HG03378 (cell line): ENCODE data around the gene FHOD1.
A peak's percentile ranks its signal among the peaks of the same experiment; 100 is the strongest.

ENCODE experiments used
- ATAC-seq: cut with Tn5 transposase; IDR thresholded peaks from one replicate; pipeline ENCODE4 v1.9.1; 2021; ENCODE audit warnings: mild to moderate bottlenecking, moderate library complexity; ENCODE audit not compliant: unreplicated experiment

FHOD1 gene

DNA sequence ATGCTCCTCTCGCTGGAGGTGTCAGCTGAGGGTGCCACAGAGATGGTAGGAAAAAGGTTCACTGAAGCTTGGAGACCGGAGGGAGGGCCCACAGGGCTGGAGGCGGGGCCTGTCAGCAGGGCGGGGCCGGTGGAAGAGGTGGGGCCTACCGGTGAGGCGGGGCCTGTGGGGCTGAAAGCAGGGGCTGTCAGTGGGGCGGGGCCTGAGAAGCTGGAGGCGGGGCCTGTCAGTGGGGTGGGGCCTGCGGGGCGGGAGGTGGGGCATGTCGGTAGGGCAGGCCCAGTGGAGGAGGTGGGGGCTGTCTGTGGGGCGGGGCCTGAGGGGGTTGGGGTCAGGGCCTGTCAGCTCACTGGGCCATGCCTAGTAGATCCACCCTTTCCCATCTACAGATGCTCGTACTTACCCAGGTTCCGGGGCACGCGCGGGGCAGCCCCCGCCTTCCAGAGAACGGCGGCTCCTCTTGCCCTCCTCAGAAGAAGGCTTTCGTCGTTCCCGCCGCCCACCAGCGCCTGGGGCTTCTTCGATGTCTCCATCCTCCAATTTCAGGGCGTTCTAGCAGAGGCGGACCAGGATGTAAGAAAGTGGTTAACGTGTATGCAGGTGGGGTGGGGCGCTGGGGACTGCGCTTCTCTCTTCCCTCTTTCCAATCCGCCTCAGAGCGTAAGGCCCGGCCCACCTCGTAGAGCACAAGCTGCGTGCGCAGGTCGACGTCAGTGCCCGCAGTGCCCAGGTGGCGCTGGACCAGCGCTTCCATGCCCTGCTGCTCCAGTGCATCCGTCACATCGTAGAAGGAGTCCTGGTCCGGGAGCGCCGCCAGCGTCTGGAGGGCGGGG, 10.5 kb downstream of the FHOD1 start:
- ATAC-seq = no peak

DNA sequence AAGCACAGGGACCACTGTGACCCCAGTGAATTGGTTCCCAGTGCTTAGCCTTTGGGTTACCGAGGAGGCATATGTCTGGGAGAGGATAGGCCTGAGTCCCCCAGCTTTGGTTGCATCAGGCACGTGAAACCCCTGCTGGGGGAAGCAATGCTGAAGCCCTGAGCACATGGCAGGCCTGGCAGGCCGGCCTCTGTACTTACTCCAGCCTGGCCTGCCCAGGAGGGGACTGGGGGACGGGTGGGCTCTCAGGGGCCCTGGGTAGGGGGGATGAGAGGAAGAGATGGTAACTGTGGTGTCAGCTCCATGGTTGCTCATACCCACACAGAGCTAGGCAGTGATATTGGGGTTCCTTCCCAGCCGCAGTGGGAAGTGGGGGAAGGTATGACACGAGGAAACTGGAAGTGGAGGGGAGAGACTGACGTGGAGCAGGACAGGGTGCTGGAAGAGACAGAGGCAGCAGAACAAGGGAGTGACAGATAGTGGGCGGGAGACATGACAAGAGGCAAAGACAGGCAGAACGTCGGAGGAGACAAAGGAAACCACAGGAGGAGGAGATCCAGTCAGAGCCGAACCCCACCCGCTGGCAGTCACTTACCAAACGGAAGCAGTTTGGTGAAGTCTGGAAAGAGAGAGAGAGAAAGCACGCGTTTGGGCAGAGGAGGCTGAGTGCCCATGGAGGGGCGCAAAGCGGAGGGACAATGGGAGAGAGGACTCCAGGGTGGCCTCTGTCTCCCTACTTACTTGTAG, 11.3 kb downstream of the FHOD1 start:
- ATAC-seq = no peak

DNA sequence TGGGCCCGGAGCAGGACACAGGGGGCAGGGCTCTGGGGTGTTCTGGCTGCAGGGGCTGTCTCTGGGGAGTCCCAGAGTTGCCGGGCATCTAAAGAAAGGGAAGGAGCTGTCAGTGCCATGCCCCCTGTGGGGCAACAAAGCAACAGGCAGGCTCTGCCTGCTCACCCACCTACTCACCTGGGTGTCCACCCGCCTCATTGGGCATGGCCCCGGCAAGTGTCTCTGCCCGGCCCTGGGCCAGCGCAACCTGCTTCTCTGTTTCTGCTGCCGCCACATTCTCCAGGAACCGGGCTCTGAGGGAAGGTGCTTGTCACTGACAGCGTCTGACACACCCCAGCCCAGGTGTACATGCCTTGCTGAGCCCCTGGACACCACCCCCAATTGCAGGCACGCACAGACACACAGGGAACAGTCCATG, 13.1 kb downstream of the FHOD1 start:
- ATAC-seq = no peak

DNA sequence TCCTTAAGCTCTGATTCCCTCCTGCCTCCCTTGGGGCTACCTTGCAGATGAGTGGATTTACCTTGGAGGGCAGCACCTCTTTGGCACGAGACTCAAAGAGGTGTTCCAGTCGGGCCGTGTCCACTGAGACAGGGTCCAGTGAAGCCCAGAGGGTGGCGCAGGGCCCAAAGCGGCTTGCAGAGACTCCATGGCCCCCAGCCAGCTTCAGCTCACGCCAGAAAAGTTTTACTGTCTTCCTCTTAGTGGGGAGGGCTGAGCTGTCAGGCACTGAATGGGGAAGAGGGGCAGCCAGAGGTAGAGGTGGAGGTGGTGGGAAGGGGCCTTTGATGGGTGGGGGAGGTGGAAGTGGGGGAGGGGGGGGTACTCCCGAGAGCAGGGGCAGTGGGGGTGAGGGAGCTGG, 13.7 kb downstream of the FHOD1 start:
- no peak for ATAC-seq

DNA sequence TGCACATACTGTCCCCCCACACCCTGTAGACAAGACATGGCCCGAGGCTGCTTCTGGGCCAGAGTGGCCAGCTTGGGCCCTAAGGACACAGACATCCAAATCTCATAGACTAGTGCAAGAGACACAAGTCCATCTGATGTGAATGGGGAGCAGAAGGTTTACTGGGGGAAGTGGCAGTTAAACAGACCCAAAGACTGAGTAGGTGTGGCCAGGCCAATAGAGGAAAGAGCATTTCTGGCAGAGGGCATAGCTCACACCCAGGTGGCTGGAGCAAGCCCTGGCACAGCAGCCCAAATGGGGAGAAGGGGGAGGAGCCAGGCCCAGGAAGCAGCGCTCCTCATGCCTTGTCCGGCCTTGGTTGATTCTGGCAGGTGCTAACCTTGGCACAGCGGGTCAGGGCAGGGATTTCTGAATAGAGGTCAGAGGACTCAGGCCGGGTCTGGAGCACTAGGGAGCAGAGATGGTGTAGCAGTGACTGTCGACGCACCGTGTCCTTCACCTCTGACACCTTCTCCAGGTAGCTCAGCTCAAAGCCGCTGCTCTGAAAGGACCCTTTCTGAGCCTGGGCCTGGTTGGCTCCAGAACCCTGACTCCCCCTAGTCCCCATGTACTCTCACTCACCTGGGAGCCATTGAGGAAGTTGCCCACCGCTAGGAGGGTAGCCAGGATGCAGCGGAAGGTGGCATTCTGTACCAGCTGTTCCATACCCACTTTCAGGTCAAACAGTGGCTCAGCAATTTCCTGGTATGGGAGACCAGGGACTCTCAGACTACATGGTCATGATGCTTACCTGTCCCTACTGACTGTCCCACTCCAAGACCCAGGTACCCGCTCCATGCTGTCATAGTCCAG, 16.2 kb downstream of the FHOD1 start:
- no peak for ATAC-seq

DNA sequence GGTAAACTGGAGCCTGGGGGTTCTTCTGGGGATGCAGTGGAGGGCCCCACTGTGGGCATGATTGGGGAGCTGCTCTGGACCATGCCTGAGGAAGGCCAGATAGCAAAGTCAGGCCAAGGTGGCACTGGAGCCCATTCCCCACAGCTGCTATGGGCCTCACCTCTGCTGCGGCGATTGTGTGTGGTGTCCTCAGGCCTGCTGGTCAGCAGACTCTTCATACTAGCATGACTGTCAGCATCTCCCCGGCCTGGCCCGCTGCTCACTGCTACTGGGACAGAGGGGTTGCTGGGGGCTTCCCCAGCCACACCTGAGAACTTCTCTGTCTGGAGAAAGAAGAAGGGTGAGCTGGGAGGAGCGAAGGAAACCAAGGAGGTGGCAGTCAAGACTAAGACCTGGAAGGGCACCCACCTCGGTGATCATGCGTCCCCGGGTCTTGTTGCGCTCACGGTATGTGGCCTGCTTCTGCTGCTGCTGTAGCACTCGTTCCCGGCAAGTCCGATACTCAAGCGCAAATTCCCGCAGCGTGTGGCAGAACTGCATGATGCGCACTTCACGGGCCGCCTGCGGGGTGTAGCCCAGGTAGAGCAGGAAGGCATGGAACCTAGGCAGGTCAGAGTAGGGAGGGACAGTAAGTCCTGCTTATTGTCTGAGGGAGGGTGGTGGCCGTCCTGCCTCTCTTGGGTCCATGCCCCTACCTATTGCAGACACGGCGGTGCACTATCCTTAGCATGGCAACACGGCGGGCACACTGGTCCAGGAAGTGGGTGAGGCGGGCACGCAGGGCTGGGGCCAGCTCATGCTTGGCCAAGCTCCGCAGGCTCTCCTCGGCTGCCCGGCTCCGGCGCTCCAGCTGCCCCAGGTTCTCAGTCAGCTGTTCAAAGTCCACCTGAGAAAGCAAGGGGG, 17.1 kb downstream of the FHOD1 start:
- no peak for ATAC-seq

DNA sequence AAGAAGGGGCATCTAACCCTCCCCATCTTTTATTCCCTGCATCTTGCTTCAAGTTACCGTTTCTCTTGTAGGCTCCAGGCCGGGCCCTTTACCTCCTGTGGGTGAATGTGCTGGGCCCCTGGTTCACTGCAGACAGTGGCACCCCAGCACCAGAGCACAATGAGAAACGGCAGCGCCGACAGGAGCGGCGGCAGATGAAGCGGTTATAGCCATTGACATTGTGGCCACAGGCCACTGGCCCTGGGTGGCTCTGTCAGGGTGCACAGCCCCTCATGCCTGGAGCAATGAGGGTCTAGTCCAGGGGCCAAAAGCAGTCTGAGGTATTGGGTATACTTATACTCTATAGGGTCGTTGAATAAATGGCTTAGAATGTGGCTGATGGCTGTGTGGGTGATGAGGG, 18.4 kb downstream of the FHOD1 start:
- no peak for ATAC-seq

DNA sequence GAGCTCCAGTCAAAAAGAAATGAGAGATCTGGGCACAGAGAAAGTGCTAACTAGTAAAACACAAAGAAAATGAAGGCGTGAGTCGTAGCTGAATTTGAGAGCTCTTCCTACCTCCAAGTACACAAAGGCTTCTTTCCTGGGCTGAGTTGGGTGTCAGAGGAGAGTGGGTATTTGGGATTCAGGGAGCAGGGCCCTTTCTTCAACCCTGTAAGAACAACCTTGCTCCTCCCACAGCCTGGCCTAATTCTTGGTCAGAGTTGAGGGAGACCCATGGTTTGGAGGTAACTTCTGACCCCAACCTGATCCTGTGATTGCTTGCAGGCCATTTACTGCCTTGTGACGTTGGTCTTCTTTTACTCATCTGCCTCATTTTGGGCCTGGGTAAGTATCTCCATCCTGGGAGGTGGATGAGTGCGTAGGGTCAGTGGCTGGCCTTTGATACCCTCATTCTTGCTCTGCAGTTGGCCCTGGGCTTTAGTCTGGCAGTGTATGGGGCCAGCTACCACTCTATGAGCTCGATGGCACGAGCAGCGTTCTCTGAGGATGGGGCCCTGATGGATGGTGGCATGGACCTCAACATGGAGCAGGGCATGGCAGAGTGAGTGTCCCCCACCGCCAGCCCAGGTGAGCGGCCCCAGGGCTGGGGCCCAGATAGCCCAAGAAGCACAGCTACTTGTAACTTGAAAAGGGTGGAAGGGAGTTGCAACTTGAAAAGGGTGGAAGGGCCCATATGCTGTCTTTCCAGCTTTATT, 19.1 kb downstream of the FHOD1 start:
- ATAC-seq = no peak

DNA sequence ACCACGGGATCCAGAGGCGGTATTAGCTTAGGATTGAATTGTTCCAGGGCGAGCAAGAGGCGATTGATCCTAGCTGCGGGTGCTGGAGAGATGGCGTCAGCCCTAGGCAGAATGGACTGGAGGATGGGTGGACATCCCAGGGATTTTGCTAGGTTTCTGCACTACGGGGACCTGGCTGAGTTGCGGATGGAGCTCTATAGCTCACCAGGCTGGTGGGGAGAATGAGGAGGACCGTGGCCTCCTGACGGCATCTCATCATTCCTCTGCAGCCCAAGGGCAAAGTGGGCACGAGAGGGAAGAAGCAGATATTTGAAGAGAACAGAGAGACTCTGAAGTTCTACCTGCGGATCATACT, 19.7 kb downstream of the FHOD1 start:
- ATAC-seq = no peak

DNA sequence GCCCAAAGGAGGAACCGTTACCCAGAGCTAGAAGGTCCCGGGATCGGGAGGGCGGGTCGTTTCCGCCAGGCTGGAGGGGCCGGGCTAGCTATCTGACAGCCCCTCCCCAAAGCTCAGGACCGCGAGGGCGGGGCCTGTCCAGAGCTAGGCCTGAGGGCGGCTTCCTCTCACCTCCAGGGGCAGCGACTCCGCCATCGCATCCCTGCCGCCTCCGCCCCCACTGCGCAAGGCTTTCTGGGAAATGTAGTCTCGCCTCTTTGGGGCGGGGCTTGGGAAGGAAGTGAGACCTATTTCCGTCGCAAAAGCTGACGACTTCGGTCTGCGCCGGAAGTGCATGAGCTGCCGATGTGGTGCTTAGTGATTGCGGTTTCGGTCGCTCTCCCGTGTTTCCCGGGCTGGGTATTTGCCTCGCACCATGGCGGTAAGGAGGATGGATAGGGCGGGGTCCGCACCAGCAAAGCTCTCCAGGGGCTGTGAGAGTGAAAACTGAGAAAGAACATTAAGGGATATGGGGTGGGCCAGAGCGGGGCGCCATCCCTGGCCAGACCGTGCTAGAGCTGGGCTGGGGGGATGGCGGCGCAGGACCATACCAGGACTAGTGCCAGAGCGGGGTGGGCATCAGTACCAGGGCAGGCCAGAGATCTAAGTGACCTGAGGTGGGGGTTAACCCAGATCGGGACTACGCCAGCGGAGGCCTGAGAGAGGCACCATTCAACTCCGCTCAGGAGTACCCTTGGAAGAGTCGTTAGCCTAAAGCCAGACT, 20.3 kb downstream of the FHOD1 start, which contains the start of gene TMEM208:
Gene TMEM208 (plus strand): TSS at position 327 of the 763 bp plus-strand sequence. CDS start 89 bp downstream, at position 416.
- ATAC-seq = peak; percentile 74

DNA sequence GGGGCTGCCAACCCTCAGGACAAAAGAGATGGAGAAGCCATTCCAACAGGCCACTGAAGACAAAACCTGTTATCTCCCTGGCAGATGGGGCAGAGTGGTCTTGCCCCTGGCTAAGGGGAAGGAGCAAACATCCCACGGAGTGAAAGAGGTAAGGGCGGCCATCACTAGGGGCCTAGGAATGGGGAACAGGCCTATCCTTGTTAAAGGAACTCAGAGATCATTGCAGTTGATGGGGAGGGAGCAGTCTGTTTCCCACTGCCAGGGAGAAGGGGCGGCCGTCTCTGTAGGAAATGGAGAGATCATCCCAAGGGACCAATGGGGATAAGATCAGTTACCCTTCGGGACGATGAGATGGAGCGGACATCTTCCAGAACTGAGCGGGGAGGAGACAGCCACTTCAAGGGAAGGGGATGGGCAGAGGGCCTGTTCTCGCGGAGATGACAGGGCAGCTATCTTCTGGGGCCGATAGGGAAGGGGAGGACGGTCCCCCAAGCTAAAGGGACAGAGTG, 20.9 kb downstream of the FHOD1 start:
- ATAC-seq = no peak

DNA sequence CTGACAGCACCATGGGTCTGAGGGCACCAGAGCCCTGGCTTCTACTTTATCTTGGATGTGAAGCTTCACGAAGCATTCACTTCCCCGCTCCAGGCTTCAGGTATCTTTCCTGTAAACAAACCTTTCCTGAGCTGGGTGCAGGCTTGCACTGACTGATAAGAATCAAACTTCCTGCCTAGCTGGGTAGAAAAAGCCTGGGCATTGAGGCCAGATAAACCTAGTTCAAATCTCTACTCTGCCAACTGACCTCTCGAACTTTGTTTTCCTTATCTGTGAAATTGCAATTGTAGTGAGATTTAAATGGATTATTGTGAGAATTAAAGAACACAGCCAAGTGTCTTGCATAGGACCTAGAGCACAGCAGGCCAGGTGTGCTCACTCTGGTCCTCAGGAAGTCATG, 23.3 kb downstream of the FHOD1 start:
- ATAC-seq = no peak

DNA sequence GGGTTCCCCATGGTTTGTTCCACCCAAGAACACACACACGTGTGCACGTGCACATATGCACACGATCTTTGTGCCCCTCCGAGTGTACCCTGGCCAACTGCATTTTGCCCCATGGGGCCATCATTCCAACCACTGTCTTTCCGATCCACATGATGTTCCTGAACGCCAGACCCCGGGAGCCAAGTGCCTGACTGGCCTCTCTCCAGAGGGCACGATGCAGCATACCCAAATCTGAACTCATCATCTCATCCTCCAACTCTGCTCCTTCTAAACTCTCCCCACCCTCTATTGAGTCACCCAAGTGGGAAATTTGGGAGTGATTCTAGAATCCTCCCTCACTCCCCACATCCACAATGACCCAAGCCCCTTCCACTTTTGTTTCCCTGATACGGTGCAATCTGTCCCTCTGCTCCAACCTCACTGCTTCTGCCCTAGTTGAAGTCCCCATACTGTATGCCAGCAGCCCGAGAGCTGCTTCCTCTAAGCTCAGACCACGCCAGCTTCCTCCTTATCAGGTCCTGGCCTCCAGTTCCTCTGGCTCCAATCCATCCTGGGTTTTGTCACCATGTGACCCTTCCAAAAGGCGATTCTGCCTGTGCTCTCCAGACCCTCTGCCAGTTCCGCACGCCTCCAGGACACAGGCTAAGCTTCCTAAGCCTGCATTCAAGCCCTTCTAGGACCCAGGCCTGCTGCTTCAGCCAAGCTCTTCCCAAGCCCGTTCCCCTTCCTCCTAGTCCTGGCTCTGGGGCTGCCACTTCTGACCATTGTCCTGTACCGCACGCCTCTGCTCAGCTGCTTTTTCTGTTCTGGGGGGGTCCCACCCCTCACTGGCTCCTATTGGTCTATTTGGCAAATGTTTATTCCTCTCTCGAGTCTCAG, 30.4 kb downstream of the FHOD1 start:
- no peak for ATAC-seq

DNA sequence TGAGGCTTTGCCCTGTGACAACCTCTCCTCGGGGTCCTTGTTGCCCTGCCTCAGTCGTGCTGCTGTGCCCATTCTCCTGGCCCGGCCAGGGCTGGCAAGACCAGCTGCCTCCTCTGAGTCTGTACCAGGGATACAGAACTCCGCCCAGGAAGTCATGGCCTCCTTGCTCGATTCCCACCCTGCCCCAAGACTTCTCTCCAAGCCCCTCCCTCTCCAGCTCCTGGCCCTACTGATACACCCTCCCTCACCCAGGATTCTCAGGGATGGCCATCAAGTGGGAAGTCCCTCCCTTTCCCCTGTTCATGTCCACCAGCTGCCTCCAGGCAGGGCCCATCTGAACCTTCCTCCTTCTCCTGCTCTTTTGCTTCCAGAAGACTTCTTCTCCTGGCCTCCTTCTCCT, 31.6 kb downstream of the FHOD1 start:
- no peak for ATAC-seq

DNA sequence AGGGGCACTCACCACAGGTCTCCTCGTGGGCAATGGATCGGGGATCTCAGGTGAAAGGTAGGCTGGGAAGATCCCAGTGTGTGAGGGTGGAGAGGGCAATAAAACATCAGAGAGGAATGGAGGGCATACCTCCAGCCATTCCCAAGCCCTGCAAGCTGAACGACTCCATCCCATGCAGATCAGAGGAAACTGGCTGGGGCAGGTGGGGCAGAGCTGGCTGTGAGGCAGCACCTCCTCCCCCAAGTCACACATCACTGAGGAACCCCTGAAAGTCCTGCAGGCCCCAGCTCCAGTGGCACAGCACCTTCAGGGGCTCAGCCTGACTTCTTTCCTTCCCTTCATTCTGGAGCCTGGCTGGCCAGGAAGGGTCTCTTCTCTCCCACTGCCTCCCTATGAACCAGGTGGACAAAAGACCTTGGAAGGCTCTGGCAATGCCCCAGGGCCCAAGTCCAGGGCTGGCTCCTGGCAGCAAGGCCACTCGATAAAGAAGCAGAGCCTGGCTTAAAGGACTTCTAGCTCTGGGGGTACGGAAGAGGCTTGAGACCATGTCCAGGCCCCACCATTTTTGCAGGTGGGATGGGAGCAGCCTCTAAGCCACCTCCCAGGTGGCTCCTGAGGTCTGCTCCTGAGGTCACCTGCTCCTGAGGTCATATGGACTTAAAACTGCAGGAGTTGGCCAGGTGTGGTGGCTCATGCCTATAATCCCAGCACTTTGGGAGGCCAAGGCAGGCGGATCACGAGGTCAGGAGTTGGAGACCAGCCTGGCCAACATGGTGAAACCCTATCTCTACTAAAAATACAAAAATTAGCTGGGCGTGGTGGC, 33.9 kb downstream of the FHOD1 start:
- no peak for ATAC-seq

DNA sequence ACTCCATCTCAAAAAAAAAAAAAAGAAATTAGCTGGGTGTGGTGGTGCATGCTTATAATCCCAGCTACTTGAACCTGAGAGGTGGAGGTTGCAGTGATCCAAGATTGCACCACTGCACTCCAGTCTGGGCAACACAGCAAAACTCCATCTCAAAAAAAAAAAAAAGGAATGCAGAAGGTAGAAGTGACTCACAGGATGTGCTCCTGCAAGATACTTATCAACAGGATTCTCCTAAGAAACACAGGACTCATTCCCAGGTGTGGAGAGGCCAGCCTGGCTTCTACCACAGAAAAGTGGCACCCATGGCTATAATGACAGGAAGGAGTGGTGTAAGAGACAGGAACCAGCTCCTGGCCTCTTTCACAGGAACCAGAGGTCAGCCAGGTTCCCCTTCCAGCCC, 34.5 kb downstream of the FHOD1 start:
- no peak for ATAC-seq

DNA sequence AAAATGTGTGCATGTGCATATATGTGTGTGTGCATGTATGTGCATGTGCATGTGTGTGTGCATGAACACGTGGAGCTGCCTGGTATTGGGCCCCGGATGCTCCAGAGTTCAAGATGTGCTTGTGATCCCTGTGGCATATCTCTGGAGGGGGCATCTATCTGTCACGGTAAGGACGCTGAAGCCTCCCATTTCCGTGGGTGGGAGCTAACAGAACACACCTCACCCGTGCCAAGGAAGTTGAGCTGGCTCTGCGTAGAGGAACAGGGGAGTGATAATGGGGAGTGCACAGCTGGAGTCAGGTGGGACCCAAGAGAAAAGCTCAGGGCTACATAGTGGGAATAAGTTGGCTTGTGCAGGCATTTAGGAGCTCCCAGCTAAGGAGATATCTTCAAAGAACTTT, 35.6 kb downstream of the FHOD1 start:
- ATAC-seq = no peak
